ENCODE data around the gene PTPN4. TPM values are rescaled to one million over a fixed set of nuclear protein-coding genes. Genes with fewer than 3 reads are reported as not detected.

Gene PTPN4
- total and polyA plus RNA-seq, 10 of the 15 experiments (the other 5 are each of a cell fraction or from before 2014, with no cell fraction given): 5.0 to 29.7 (median 23.7) TPM

DNA sequence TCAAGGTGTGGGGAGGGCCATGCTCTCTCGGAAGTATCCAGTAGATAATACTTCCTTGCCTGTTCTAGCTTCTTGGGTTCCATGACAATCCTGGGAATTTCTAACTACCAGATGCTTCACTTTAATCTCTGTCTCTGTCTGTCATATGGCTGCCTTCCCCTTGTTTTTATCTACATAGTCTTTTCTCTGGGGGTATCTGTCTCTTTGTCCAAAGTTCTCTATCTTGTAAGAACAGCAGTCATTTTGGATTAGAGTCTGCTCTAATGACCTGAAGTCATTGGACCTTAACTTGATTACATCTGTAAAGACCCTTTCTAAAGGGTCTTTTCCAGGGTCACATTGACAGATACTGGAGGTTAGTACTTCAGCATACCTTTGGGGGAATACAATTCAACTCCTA is 241.7 kb downstream of the PTPN4 start:
- intact Hi-C loops (cut with micrococcal nuclease; ENCODE audit: unreplicated experiment): no loop called here
- ChIA-PET RAD21 (ENCODE audit: unreplicated experiment) (no interaction called here), POLR2A (no interaction called here), CTCF (no interaction called here), SMC1A (ENCODE audit: uncharacterized antibody, unreplicated experiment) (interaction anchor here (0.9 kb wide), 1 partner anchor 18 kb away, joined by 3 read pairs; no protein-coding TSS in a partner anchor)
- TF ChIP-seq BCL11A (IDR thresholded peaks at IDR 0.05; ENCODE audit: low read depth, low read length): no peak
- no peak for TF ChIP-seq SP1 (IDR thresholded peaks at IDR 0.05; ENCODE audit: low read depth, low read length)
- no peak for TF ChIP-seq MTA3 (IDR thresholded peaks at IDR 0.05; ENCODE audit: borderline replicate concordance, low read length)
- no peak for TF ChIP-seq JUNB (IDR thresholded peaks at IDR 0.05)
- TF ChIP-seq BHLHE40 (IDR thresholded peaks at IDR 0.05; ENCODE audit: borderline replicate concordance in 1 of 2, low read depth in 2 of 2, low read length in 1 of 2): no peak
- no peak for TF ChIP-seq PAX8 (IDR thresholded peaks at IDR 0.05)
- no peak for TF ChIP-seq MXI1 (IDR thresholded peaks at IDR 0.05; ENCODE audit: low read depth, low read length)
- no peak for TF ChIP-seq BRCA1 (IDR thresholded peaks at IDR 0.05; ENCODE audit: low read depth, low read length)
- TF ChIP-seq ZZZ3 (IDR thresholded peaks at IDR 0.05; ENCODE audit: control insufficient read depth, insufficient read length, low read depth): no peak
- no peak for FAIRE-seq
- Histone ChIP-seq H4K20me1 (ENCODE audit: control insufficient read depth, insufficient read depth) (no peaks in the 10 kb centered on the region), H3K4me3 (no peak overlapping the region), H3K27me3 (replicated peaks in 1 of 2; ENCODE audit: control insufficient read depth in 2 of 2, insufficient read depth in 2 of 2, low read length in 1 of 2) (no peaks in the 10 kb centered on the region), H3K79me2 (ENCODE audit: control insufficient read depth, insufficient read depth, low read length) (no peaks in the 10 kb centered on the region), H3K4me1 (ENCODE audit: control insufficient read depth, insufficient read depth, low read length) (peaks cover 2% of the 10 kb centered on the region; the same call in 1 of the 2 replicates), H3K9ac (ENCODE audit: control insufficient read depth, insufficient read depth, low read length) (no peak overlapping the region), H3K36me3 (ENCODE audit: control insufficient read depth in 2 of 2, insufficient read depth in 2 of 2, low read length in 1 of 2) (no peaks in the 10 kb centered on the region), H3K4me2 (ENCODE audit: control insufficient read depth, insufficient read depth) (no peak overlapping the region), H2AFZ (ENCODE audit: control insufficient read depth, low read depth, low read length) (no peak overlapping the region), H3K9me3 (replicated peaks; ENCODE audit: control insufficient read depth, insufficient read depth, low read length) (no peaks in the 10 kb centered on the region), H3K27ac (ENCODE audit: control insufficient read depth, insufficient read depth) (no peak overlapping the region)
- no TSS peak for BruUV-seq (replicated peaks)
- in situ Hi-C loops (cut with MboI): no loop called here
- ATAC-seq: no peak
- WGBS (ENCODE audit: insufficient coverage, insufficient replicate concordance, low lambda C conversion rate, missing lambda C conversion rate): 88% methylated on average over 1 of the region's 1 CpG
- no peak for DNase-seq (ENCODE audit: low read depth, low spot score)

DNA sequence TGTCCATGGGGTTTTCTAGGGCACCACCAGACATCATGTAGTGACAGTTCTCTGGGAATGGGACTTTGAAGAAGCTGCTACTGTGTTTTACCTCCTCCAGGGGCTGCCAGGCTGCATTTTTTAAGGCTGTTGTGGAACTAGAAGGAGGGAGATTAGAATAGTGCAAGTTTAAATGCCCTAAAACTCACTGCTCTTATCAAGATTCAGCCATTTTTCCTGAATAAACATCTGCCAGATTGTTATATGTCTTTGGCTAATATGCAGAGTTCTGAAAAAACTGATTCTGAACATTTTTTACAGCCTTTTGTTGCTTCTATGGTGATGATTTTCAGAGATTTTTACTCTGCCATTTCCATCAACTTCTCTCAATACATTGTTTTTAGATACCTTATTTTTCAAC is 244.5 kb downstream of the PTPN4 start:
- RAD21 ChIA-PET (ENCODE audit: unreplicated experiment): interaction anchor here (1.6 kb wide), 1 partner anchor 9 kb away, joined by 5 read pairs; the partner anchor contains the start of gene EPB41L5
- no TSS peak for BruUV-seq (replicated peaks)
- Histone ChIP-seq H3K4me1 (ENCODE audit: control insufficient read depth, insufficient read depth, low read length) (peaks cover 10% of the 10 kb centered on the region), H3K36me3 (ENCODE audit: control insufficient read depth in 2 of 2, insufficient read depth in 2 of 2, low read length in 1 of 2) (no peaks in the 10 kb centered on the region), H3K4me3 (no peak overlapping the region), H3K79me2 (ENCODE audit: control insufficient read depth, insufficient read depth, low read length) (no peaks in the 10 kb centered on the region), H3K4me2 (ENCODE audit: control insufficient read depth, insufficient read depth) (no peak overlapping the region), H3K9ac (ENCODE audit: control insufficient read depth, insufficient read depth, low read length) (no peak overlapping the region), H2AFZ (ENCODE audit: control insufficient read depth, low read depth, low read length) (no peak overlapping the region), H3K27me3 (replicated peaks in 1 of 2; ENCODE audit: control insufficient read depth in 2 of 2, insufficient read depth in 2 of 2, low read length in 1 of 2) (no peaks in the 10 kb centered on the region), H4K20me1 (ENCODE audit: control insufficient read depth, insufficient read depth) (no peaks in the 10 kb centered on the region), H3K27ac (ENCODE audit: control insufficient read depth, insufficient read depth) (no peak overlapping the region), H3K9me3 (replicated peaks; ENCODE audit: control insufficient read depth, insufficient read depth, low read length) (no peaks in the 10 kb centered on the region)
- FAIRE-seq: no peak
- POLR2A ChIA-PET: interaction anchor here (1.6 to 1.7 kb wide), 2 partner anchors 16 to 20 kb away, joined by 4 to 6 read pairs; no protein-coding TSS in a partner anchor
- CTCF ChIA-PET: interaction anchor here (1.1 to 1.3 kb wide), 2 partner anchors 15 to 172 kb away, joined by 3 to 5 read pairs; no protein-coding TSS in a partner anchor
- SMC1A ChIA-PET (ENCODE audit: uncharacterized antibody, unreplicated experiment): interaction anchor here (0.9 to 1.3 kb wide), 3 partner anchors 73 to 101 kb away, joined by 3 to 4 read pairs (median 3); no protein-coding TSS in a partner anchor
- no peak for TF ChIP-seq ZSCAN29 (IDR thresholded peaks at IDR 0.05)
- TF ChIP-seq MAX (IDR thresholded peaks at IDR 0.05; ENCODE audit: low read depth, low read length): no peak
- TF ChIP-seq STAT1 (conservative IDR thresholded peaks at IDR 0.05): no peak
- no peak for TF ChIP-seq SREBF1 (IDR thresholded peaks at IDR 0.05; ENCODE audit: low read length)
- no peak for TF ChIP-seq CREB1 (IDR thresholded peaks at IDR 0.05; ENCODE audit: low read depth)
- no peak for TF ChIP-seq RFX5 (IDR thresholded peaks at IDR 0.05; ENCODE audit: low read depth, low read length)
- TF ChIP-seq BMI1 (IDR thresholded peaks at IDR 0.05; ENCODE audit: borderline replicate concordance): no peak
- intact Hi-C loops (cut with micrococcal nuclease; ENCODE audit: unreplicated experiment): no loop called here
- no peak for DNase-seq (ENCODE audit: low read depth, low spot score)
- in situ Hi-C loops (cut with MboI): no loop called here
- ATAC-seq: no peak

All from GM12878 (cell line).